LNCAP (cell line): ENCODE data around the gene CACHD1.

Experiments used
- TF ChIP-seq, protein P1 (sequence below): fragments of 450-650 bp; IDR thresholded peaks from 2 replicates; pipeline ENCODE4 v1.5.1; 2017; ENCODE audit warnings: mild to moderate bottlenecking

CACHD1 gene

DNA sequence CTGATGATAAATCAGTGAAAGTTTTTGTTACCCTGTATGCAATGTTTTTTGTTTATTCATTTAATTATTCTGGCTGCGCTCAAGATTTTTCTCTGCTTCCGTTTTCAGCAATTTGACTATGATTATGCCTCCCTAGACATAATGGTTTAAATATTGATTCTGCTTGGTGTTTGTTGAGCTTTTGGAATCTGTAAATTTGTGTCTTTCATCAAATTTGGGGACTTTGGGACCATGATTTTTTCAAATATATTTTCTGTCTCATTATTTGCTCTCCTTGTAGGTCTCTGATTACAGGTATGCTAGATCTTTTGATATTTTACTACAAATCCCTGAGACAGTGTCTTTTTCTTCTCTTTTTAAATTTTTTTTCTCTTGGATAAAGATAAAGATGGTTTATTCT is 92.1 kb downstream of the CACHD1 start:
- TF ChIP-seq, protein P1, sequence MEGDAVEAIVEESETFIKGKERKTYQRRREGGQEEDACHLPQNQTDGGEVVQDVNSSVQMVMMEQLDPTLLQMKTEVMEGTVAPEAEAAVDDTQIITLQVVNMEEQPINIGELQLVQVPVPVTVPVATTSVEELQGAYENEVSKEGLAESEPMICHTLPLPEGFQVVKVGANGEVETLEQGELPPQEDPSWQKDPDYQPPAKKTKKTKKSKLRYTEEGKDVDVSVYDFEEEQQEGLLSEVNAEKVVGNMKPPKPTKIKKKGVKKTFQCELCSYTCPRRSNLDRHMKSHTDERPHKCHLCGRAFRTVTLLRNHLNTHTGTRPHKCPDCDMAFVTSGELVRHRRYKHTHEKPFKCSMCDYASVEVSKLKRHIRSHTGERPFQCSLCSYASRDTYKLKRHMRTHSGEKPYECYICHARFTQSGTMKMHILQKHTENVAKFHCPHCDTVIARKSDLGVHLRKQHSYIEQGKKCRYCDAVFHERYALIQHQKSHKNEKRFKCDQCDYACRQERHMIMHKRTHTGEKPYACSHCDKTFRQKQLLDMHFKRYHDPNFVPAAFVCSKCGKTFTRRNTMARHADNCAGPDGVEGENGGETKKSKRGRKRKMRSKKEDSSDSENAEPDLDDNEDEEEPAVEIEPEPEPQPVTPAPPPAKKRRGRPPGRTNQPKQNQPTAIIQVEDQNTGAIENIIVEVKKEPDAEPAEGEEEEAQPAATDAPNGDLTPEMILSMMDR, result no peak

GRCh38 chr1:64563958-64564565 is 94.1 kb downstream of the CACHD1 start:
- TF ChIP-seq, protein P1, result no peak

DNA sequence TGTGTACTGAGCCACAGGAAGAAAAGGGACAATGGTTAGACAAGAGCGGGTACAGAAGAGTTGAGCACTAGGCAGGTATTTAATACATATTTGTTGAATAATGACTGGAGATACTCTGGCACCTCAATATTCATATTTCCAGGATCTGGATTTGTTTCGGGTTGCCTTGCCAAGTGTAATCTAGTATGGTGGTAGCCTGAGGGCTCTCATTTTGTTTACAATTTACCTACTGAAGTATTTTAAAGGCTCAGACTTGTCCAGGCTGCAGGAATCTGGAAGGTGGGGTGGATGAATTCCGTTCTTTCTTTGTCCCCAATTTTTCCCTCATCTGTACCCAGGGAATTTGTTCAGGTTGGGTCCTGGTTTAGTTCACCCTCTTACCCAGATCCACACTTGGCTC is 95.0 kb downstream of the CACHD1 start:
- TF ChIP-seq, protein P1, result no peak

DNA sequence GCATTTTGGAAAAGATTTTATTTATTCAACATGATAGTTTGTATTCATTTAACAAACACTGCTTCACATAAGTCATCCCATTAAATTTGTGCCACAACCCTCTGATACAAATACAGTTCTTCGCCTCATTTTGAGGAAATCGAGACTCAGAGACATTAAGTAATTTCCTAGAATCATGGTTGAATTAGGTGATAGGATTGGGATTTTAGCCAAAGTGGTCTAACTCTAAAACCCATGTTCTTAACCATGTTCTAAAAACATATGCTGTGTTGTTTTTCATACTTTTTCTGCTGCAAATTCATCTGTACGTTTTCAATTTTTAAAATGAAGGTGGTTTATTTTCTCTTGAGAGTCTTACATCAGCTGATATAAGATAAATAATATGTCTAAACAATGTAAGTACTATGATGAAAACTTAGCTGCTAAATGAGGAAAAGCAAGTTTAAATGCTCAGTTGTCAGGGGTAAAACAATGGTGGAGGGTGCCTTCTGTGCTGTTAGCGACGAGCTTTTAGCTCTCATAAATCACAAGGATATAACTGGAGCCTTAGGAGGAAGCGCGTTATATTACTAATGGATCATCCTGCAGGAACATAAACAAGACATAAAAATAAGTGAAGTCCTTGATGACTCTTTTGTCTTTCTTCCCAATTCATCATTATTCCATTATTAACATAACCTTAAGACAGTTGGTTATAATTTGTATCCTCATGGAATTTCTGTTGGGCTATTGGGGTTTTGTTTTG is 97.7 kb downstream of the CACHD1 start:
- TF ChIP-seq, protein P1, result no peak

DNA sequence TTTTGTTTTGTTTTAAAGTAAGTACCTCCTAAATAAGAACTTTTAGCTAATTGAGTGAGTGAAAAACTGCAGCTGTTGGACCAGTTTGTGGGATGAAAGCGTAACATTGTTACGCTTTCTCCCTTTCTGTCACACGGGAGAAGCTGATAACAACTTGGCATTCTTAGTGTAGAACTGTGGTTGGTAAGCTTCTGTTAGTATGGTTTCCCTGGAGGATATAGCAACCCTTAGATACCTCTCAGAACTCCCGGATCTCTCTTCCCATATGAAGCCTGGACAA is 98.2 kb downstream of the CACHD1 start:
- TF ChIP-seq, protein P1, result no peak

DNA sequence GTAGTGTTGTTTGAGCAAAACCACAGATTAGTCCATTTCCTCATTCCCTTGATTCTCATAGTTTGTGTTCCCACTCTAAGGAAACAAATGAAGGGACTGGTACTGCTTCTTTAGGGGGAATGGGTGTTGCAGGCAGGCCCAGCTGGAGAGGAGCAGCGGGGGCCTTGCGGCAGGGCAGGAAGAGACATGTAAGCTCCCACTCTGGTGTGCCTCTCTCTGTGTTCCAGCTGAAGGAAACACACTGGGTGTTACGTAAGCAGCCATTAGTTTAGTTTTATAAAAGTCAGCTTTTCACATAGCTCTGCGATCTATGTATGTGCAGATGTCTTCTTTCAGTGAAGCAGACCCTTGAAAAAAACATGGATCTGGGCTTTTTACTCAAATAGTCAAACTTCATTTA is 99.5 kb downstream of the CACHD1 start:
- TF ChIP-seq, protein P1, result no peak

GRCh38 chr1:64570267-64570855 is 100.4 kb downstream of the CACHD1 start:
- TF ChIP-seq, protein P1, result no peak
